Stimulated activated CD4-positive, alpha-beta T cell treated with anti-CD3 and anti-CD28 coated beads, Interleukin-2, amount 100 ng/mL, for 24 hours (primary cell): Measurements from ENCODE around the gene CYFIP2.
A peak's percentile ranks its signal among the peaks of the same experiment; 100 is the strongest.
"Not testable (repeated sequence)": the region's sequence is repeated elsewhere in the genome, so short reads cannot be mapped to it uniquely, and the experiment has no call there.

ENCODE experiments used
- DNase-seq, 2 donors: peaks; one replicate each; pipeline ENCODE4 v3.0.0-alpha.2; 2020

Gene CYFIP2

DNA sequence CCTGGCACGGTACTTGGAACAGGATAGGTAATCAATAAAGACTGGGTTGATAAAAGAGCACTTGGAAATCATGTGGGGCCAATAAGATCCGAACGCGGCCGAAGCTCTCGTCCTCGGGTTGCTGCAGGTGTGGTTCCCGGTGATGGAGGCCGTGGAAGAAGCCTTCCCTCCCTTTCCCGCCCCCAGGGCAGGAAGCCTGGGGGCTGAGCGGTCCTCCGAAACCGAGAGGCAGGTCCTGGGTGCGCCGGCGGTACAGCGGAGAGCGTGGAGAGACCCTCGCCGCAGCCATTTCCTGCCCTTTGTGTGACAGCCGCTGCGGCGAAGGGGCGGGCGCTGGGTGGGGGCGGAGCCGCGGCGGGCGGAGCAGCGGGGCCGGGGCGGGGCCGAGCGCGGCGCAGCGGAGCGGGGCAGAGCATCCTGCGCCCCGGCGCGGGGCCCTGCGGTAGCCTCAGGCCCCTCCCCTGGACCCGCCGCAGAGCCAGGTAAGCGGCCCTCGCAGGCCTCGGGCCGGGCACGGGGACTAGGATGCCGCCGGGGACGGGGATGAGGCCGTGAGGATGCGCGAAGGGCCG lies at the start of gene CYFIP2:
CYFIP2 (plus strand) TSS at position 410 of the 572 bp plus-strand sequence. CDS start 19,239 bp downstream, outside the sequence.
- peak; percentile 80 to 86 for DNase-seq

DNA sequence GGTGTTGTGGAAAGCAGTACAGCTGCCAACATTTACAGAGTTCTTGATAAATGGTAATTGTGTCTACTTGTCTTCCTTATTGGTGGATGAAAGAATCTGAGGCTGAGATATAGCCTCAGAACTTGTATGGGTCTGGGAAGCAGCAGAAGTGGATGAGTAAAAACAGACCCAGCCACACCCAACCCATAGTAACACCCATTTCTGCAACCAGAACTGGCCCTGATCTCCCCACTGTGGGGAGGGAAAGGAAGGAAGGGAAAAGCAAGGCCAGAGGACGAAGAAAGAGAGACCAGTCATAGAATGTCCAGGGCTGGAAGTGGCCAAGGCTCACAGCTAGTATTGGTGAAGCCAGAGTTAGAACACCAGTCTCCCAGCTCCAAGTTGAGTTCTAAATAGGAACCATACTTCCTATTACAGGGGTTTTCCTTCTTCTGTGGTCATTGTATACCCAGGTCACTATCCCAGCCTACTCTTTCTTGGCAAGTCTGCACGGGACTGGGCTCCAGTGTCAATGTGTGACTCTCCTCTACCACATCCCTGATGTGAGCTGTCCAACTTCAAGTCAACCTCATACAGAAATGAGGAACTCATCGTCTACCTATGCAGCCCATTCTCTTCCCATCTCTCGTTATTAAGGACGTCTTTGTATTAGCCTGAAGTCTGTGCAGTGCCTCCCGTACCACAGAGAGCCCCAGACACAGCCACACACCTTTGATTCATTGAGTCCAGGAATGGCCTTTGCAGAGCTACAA lies 49.4 kb upstream of the CYFIP2 start:
- no peak for DNase-seq

DNA sequence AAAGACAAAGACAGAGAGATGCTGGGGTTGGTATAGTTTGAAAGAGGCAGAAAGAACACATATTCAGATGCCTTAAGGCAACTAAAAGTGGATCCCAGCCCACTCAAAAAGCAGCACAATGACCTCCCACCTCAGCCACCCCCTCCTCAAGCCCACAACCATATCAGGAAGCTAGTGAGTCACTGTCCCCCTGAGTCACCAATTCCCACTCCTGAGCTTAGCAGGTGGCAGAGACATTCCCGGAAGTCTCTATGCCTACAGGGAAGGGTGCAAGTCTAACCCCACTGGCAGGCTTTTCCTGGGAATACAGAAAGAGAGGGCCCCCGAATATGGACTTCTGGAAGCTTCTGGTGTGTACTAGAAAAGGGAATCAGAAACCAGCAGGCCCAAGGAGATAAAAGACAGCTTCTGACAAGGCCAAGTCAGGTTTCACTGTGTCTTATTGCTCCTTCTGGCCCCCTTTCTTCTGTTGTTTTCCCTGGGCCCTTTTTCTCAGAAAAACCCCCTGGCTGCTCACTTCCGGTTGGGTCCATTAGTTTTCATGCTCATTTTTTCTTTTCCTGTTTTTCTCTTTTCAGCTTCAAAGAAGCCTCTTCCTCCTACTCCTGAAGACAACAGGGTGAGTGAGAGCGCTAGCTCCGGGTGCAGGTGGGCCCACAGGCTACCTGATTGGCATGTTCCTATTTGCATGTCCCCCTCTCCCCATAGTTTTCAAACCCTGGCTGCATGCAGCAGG lies 48.5 kb upstream of the CYFIP2 start:
- DNase-seq = peak; percentile 49 to 71

DNA sequence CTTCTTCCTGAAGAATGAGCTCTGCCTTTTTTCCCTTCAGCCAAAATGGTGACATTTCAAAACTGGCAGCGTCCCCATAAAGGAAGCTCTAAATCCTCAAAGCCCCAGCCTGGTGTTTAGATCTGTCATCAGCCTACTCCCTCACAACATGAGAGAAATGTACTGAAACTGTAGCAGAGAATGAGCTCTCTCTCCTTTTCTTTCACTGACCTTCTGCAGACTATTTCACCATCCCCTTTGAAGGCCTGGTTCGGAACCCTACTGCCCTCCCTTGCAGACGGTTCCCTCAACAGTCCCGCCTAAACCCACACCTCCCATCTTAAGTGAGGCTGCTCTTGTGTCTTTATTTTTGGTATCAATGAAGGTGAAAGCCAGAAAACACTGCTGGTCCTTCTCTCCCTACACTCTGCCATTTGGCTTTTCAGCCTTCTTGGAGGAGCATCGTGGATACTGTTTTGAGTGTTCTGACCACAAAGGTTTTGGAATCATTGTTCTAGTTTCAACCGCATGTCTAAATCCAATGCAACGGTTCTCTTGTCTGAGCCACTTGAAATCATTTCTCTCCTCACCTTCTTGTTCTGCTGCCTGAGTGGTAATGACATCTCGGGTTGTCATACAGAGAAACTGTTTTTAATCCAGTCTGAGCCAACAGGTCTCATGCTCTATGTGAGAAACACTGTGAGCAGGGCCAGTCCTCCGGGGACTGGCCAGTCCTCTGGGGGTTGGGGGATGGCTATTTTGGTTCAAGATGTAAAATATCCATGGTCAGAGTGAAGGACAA lies 46.2 kb upstream of the CYFIP2 start:
- no peak for DNase-seq

DNA sequence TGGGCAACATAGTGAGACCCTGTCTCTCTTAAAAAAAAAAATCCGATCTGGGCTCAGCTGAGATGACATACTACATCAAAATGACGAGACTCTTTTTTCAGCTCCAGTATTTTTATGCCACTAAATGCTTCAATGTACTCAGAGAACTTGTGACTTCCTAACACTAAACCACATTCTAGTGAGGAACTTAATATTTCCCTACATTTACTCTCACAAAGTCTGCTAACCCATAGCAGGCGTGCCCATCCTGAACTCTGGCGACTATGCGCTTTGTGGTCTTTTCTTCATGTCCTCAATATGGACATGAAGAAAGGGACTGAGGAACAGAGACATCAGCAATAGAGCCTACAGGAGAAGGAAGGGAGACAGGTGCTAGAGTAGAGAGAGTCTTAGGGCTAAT lies 44.0 kb upstream of the CYFIP2 start:
- DNase-seq = no peak

DNA sequence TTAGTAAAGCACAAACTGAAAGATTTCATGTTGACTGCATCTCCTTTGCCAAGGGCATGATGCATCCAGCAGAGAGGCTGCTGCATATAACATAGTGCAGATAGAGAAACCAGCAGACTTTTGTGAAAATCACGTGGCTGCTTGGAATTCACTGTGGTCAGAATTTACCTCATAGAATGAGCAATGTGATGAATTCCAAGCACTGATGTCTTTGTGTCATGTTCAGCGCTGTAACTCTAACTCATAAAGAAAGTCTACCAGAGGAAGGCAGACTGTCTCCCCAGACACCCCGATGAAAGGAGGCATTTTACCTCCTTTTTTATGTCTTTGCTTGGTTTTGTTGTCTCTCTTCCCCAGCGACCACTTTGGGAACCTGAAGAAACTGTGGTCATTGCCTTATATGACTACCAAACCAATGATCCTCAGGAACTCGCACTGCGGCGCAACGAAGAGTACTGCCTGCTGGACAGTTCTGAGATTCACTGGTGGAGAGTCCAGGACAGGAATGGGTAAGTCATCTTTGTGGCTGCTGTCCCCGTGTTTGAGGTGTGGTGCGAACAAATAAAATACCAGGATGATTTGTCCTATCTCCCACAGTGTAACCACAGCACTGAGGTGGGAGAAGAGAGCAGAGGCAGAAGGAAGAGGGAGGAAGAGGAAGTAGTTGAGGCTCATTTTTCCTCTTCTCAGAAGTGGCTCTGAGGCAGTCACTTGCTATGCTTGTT lies 43.3 kb upstream of the CYFIP2 start:
- DNase-seq = peak; percentile 59 to 73

DNA sequence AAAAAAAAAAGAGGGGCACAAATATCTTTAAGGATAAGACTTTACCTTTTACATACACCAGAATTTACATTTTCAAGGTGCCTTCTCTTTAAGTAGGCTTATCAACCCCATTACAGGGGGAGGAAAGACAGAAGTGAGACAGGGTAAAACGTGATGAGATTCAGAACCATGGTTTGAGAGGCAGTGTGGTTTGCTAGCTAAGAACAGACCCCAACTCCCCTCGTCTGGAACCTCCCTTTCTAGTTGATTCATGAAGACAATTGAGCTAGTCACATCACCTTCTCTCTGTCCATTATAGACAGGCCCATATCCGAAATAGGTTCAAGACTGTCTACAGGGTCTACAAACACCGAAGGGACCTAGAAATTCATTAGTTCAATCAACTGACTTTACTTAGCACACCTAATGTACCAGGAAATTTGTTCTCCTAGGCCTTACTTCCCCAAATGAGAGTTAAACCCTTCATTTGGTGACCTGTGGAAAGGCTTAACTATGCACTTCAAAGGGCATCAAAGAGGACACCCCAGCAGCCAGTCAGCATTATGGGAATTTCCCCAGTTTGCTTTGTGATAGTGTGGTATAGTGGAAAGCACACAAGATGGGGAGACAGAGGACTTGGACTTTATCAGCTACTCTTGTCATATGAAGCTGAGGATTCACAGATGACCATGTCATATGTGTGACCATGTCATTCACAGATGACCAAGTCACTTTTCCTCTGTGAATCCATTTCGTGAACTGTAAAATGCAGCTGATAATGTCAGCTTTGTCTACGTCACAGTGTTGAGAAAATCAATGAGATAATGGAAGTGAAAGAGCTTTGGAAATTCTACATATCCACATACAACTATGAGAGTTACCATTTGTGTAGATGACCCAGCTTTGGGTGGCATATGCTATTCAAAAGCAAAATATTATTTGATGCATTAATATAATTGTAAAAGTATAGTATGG lies 40.2 kb upstream of the CYFIP2 start:
- DNase-seq = no peak

DNA sequence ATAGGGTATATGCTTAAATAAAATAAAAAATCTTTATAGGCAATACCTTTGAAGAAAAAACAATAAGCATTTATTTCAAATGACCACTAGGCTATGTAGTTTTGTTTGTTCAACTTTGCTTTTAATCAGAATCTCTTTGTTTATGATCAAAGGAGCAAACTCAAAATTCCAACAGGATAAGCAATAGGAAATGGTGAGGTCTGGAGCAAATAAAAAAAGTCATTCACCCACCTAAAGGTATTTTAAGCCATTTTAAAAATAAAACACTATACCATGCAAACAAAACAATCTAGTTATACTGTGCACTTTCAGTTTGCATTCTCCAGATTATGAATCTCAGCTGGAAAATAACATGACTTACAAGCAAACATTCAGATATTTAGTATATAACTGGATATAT lies 35.3 kb upstream of the CYFIP2 start:
- no peak for DNase-seq

DNA sequence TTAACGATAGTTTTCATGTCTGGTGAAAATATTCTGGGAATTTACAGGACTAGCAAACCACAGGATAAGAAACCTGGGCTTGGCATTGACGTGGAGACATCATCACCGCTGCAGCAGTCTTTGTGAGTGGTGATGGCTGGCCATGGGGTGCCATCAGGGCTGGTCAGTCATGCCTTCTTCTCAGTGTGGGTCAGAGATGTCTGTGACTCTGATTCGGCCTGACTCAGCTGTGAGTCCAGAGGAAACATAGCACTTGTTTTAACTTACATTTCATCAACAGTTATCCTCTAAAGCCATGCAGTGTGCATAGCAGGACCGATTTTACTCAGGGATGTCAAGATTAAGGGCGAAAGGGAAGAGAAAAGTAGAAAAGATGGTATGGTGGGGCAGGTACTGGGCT lies 33.2 kb upstream of the CYFIP2 start:
- DNase-seq = no peak

DNA sequence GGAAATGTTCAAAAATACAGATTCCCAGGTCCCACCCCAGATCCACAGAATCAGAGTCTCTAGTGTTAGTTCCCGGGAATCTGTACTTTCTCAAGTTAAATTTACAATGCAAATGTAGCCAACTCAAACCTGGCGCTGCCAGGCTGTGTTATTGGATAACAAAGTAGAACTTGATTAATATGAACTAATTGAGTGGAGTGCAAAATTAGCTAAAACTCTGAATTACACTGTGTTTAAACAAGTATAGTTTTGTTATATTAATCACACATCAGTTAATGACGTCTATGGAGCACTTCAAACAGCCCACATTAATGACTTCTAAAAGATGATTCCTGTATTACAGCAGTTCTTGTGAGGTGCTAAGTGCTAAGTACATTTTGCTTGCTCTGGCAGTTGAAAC lies 32.4 kb upstream of the CYFIP2 start:
- no peak for DNase-seq

DNA sequence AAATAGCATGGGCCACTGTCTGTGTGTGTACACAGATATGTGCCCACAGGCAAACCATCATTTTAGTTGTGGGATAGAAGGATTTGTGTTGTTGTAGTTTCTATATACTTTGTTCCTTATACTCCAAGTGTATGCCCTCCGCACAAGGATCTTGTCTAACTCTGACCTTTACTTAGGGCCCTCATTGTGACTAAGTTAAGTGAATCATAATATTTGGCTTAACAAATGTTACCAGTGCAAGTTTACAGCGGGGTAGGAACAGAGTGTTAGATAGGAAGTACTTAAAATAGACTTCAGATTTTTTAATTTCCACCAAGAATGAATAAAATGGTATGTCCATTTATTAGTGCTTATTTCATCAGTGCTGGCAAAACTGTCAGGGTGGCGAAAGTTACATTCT lies 29.5 kb upstream of the CYFIP2 start:
- DNase-seq = no peak

DNA sequence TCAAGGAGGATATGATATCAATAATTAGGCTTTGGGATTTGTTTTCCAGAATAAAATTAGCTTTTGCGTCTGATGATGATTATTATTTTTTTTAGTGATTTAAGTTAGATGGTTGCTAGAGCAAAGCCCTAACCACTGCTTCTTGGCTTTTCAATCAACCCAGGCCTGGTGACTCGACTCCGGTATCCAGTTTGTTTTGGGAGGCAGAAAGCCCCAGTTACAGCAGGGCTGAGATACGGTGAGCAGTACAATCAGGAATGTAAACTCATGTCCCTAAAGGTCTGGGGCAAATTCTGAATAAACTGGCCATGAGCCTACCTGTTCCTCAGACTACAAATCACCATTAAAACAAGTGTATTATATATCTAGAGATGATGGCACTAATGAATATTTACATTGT lies 24.4 kb upstream of the CYFIP2 start:
- DNase-seq = no peak

DNA sequence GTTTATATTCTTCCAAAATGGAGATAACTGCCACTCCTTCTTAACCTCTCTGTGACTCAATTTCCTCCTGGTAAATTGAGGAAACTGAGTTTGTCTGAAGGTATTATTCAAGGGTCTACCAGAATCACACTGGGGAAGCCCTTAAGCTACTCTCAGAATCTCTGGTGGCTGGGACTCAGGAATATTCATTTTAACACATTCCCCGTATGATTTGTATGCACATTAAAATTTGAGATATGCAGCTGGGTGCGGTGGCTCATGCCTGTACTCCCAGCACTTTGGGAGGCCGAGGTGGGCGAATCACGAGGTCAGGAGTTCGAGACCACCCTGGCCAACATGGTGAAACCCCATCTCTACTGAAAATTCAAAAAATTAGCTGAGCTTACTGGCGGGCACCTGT lies 21.2 kb upstream of the CYFIP2 start:
- not testable (repeated sequence) for DNase-seq

DNA sequence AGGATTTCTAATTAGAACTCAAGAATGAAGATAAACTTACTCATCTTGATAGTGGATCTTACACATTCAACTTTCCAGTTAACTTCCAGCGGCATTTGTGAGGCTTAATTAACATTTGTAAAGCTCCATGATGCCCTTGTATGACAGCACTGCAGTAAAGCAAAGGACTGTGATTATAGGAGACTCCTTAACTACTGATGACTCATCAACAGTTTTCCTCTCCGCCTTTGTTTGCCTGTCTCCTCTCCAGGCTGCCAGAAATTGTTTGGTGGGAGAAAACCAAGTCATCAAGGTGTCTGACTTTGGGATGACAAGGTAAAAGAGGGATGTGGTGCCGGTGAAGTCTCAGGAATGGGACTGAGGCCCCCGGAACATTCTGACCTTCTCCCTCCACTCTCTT lies 20.4 kb upstream of the CYFIP2 start:
- DNase-seq = no peak

DNA sequence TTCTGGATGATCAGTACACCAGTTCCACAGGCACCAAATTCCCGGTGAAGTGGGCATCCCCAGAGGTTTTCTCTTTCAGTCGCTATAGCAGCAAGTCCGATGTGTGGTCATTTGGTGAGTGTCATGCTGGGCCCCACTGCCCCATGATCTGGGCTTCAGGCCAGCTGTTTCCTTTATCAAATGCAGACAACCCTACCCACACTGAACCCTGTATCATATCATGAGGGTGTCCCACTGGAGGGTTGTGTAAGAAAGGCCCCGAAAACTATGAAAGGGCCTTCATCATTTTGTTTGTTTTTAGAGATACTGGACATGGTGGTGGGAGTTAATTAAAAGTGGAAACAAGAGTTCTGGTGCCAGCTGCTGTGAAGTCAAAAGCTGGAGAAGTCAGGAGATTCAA lies 20.0 kb upstream of the CYFIP2 start:
- no peak for DNase-seq

DNA sequence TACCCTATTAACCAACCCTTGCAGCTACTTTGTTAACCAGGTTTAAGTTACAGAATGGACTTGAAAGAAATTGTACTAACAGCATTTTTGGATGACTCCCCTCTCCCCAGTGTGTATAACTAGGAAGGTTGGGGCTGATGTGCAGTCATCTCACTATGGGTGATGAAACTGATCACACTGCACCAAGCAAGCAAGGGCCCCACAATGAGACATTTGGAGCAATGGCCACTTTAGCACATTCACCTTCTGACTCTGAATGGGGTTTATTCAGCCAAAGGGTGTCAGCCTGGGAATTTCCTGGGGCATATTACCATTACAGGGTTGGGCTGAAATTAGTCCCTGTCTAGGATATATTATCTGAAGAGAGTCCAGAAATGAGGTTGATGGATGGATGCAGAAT lies 18.7 kb upstream of the CYFIP2 start:
- peak in 1 of 2 donors; percentile 55 for DNase-seq

DNA sequence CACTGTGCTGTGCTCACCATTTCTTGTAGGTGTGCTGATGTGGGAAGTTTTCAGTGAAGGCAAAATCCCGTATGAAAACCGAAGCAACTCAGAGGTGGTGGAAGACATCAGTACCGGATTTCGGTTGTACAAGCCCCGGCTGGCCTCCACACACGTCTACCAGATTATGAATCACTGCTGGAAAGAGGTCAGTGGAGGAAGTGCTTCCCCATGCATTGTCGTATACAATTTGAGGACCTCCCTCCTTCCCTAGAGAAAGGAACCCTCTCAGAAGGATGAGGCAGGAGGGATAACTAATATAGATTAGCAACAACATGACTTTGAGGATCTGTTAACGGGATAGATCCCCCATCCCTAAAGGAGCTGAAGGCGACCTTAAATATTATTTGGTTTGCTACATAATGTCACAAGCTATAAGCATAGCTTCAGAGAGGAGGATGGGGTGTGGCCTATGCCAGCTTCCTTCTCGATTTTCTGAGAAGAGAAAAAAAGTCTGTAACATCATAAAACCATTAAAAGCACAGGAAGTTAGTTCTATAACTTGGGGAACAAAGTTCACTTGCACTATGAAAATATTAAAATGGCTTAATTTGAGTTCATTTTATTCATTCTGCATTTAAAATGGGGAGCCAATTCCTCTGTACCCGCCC lies 17.0 kb upstream of the CYFIP2 start:
- peak in 1 of 2 donors; percentile 41 for DNase-seq

DNA sequence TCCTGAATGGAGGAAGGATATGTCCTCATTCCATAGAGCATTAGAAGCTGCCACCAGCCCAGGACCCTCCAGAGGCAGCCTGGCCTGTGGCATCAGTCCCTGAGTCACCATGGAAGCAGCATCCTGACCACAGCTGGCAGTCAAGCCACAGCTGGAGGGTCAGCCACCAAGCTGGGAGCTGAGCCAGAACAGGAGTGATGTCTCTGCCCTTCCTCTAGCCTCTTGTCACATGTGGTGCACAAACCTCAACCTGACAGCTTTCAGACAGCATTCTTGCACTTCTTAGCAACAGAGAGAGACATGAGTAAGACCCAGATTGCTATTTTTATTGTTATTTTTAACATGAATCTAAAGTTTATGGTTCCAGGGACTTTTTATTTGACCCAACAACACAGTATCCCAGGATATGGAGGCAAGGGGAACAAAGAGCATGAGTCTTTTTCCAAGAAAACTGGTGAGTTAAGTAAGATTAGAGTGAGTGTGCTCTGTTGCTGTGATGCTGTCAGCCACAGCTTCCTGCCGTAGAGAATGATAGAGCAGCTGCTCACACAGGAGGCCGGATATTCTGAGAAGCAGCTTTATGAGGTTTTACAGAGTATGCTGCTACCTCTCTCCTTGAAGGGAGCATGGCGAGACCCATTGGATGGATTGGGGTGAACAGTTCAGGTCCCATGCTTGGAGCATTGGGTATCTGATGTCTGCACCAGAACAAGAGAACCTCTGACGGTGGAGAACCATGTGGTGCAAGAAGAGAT lies 13.0 kb upstream of the CYFIP2 start:
- DNase-seq = peak; percentile 45 to 49

DNA sequence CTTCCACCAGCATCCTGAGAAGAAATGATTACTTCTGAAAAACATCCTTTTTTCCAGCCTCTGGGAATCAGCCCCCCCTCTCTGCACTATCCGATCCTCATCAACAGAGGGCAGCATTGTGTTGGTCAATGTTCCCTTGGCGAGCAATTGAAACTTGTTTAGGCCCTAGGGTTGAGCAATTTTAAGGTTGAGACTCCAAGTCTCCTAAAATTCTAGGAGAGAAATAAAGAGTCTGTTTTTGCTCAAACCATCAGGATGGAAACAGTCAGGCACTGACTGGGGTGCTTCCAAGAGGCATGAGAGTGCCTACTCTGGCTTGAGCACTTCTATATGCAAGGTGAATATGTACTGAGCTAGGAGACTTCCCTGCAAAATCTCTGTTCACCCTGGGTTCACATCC lies 12.4 kb upstream of the CYFIP2 start:
- no peak for DNase-seq

DNA sequence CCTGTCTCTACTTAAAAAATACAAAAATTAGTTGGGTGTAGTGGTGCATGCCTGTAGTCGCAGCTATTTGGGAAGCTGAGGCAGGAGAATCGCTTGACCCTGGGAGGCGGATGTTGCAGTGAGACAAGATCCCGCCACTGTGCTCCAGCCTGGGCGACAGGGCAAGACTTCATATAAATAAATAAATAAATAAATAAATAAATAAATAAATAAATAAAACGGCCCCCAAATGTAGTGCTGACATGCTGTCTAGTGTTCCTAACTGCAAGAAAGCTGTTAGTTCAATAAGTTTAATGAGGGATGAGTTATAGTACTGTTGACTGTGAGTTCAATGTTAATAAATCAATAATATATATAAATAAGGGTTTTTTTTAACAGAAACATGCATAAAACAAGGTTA lies 7.5 kb upstream of the CYFIP2 start:
- DNase-seq = no peak
